HG02678 (cell line): ENCODE data around the gene GBP5.

ENCODE experiments used
- ATAC-seq: cut with Tn5 transposase; IDR thresholded peaks from one replicate; pipeline ENCODE4 v1.9.1; 2021; ENCODE audit warnings: mild to moderate bottlenecking, moderate library complexity; ENCODE audit not compliant: unreplicated experiment

Gene GBP5

GRCh38 chr1:89272269-89273041 lies at the start of gene GBP5:
TSS of gene GBP5 (minus strand) at chr1:89272860. CDS start at chr1:89269555, 3,305 bp downstream.
- ATAC-seq = peak; percentile 83

- no peak for ATAC-seq
Observed at GRCh38 chr1:89322402-89322801, 49.7 kb upstream of the GBP5 start.

- no peak for ATAC-seq
Observed at GRCh38 chr1:89312572-89312971, 39.9 kb upstream of the GBP5 start.

- ATAC-seq = peak; percentile 61
Observed at GRCh38 chr1:89311757-89312156, 39.1 kb upstream of the GBP5 start.

- ATAC-seq = no peak
Observed at GRCh38 chr1:89310976-89311375, 38.3 kb upstream of the GBP5 start.

- peak; percentile 77 for ATAC-seq
Observed at GRCh38 chr1:89310505-89310904, 37.8 kb upstream of the GBP5 start.

GRCh38 chr1:89309828-89310227 lies 37.2 kb upstream of the GBP5 start:
- no peak for ATAC-seq

- ATAC-seq = no peak
Observed at GRCh38 chr1:89306273-89306672, 33.6 kb upstream of the GBP5 start.

GRCh38 chr1:89305493-89305892 lies 32.8 kb upstream of the GBP5 start:
- ATAC-seq = no peak

GRCh38 chr1:89304572-89305230 lies 32.0 kb upstream of the GBP5 start:
- no peak for ATAC-seq

GRCh38 chr1:89302697-89303332 lies 30.2 kb upstream of the GBP5 start:
- ATAC-seq = no peak

- ATAC-seq = peak; percentile 93
Observed at GRCh38 chr1:89299739-89300463, 27.2 kb upstream of the GBP5 start.

GRCh38 chr1:89298461-89298860 lies 25.8 kb upstream of the GBP5 start:
- ATAC-seq = no peak

- ATAC-seq = no peak
Observed at GRCh38 chr1:89295187-89295586, 22.5 kb upstream of the GBP5 start.

GRCh38 chr1:89291276-89291675 lies 18.6 kb upstream of the GBP5 start:
- no peak for ATAC-seq

- no peak for ATAC-seq
Observed at GRCh38 chr1:89288051-89288340, 15.3 kb upstream of the GBP5 start.

GRCh38 chr1:89287181-89288050 lies 14.8 kb upstream of the GBP5 start:
- ATAC-seq = peak; percentile 19

GRCh38 chr1:89286549-89287180 lies 14.0 kb upstream of the GBP5 start:
- ATAC-seq = peak; percentile 96

- no peak for ATAC-seq
Observed at GRCh38 chr1:89285745-89286380, 13.2 kb upstream of the GBP5 start.
